Purkinje cell (primary cell): ENCODE results near the gene PPFIA3. TPM values are rescaled to one million over a fixed set of nuclear protein-coding genes. Genes with fewer than 3 reads are reported as not detected.

Experiments used
- polyA plus RNA-seq: library from polyadenylated mRNA; unstranded; fragments of >200 nt; fragmentation: Nextera tagmentation; gene quantifications from 2 replicates; pipeline ENCODE4 v1.2.1, GENCODE V29; 2014

Gene PPFIA3
- 1.2 and 9.4 TPM in 2 replicates for polyA plus RNA-seq

DNA sequence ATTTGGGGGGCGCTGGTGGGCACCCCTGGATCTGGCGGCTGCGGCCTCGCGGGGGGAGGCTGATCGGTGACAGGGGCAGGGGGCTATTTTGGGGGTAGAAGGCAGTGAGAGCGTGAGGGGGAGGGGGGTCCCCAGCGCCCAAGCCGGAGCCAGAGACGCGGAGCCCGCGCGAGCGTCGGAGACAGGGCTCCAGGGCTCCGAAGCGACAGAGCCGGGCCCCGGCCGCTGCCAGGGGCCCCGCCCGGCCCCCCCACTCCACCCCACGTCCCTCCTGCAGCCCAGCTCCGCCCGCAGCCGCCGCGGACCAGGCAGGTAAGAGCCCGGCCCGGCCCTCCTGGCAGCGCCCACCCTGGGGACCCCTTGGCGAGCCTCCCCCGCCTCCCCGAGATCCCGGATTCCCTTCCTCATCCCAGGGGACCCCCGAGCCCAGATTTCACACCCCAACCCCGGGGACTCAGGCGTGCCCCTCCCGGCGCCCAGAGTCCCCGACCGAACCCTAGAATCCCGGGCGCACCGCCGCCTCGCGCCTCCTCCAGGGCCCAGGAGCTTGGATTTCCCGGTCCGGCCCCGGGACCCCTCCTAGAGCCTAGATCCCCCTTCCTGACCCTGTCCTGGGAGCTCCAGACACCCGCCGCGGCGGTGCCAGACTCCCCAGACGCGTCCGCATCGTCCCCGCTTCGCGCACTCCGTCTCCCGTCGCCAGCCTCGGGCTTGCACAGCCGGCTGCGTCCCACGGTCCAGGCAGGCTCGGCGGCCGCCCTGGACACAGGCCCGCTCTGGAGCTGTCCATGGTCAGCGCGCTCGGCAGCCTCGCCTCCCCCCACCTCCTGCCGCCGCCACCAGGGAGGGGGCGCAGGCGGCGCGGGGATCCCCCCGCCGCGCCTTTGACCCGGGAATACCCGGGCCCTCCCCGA lies at the start of gene PPFIA3:
PPFIA3 (plus strand) TSS at position 134 of the 914 bp plus-strand sequence. CDS start 8,330 bp downstream, outside the sequence.

DNA sequence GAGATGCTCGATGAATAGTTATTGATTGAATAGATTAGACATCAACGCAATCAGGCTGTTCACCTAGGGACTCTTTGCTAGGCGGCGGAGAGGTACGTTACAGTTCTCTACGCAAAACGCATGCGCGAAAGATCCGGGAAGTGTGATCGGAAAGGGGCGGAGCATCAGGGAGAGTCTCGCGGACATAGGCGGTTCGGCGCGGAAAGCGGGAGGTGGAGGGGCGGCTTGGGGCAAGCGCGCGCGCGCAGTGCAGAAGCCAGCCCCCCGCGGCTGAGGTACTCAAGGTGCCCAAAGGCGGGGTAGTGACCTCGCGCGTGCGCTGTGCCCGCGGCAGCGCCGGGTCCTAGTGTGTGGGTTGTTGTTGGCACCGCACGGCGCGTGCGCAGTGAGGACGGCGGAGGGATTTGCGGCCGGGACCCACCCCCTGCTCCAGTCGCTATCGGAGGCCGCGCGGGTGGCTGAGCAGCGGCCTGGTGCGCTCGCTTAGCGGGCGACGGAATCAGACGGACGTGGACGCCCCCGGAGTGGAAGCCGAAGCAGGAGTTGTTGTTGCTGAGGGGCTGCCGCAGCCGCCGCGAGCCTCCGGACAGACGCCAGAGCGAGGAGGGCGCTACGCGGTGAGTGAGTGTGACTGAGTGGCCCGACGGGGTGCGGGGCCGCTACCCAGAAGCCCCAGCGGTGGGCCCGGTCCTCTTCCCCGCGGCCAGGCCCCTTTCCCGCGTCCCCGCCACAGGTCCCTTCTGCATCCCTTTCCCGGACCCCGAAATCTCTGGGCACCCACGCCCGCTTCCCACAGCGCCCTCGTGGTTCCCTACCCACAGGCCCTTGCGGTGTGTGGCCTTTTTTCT lies 34.1 kb upstream of the PPFIA3 start, which contains the start of gene SNRNP70:
SNRNP70 (plus strand) TSS at position 432 of the 848 bp plus-strand sequence. CDS start 964 bp downstream, outside the sequence.

DNA sequence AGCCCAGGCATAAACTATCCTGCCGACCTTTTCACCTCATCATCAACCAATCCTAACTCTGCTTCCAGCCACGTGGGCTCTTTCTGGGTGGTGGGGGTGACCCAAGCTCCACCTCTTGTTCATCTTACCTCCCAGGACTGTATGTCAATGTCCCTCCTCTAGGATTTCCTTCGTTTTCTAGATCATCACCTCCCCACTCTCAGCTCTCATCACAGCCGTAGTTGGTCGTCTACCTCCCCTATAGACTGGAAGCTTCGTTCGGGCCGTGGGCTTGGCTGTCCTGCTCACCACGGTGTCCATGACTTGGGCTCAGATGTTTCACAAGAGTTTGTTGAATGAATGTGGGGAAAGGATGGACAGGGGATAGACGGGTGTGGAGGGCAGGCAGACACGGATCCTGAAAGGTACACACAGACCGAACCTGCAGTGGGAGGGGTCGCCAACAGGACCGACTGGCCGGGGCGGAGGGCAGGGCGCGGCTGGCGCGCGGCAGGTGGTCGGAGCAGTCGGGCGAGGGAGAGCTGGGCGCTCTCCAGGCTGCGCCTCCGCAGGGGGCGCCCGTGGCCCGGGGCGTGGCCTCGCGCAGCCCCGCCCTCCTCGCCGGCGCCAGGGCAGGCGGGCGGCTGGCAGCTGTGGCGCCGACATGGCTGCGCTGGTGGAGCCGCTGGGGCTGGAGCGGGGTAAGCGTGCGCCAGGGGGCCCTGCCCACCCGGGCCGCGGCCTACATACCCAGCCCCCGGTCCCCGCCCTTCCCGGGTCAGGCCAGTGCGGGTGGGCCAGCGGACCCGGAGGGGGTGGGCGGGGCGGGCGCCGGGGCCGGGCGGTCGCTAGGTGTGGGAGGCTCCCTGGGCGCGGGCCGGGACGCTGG lies 5.3 kb upstream of the PPFIA3 start, which contains the start of gene LIN7B:
LIN7B (plus strand) TSS at position 609 of the 868 bp plus-strand sequence; CDS start at position 644, 35 bp downstream.

DNA sequence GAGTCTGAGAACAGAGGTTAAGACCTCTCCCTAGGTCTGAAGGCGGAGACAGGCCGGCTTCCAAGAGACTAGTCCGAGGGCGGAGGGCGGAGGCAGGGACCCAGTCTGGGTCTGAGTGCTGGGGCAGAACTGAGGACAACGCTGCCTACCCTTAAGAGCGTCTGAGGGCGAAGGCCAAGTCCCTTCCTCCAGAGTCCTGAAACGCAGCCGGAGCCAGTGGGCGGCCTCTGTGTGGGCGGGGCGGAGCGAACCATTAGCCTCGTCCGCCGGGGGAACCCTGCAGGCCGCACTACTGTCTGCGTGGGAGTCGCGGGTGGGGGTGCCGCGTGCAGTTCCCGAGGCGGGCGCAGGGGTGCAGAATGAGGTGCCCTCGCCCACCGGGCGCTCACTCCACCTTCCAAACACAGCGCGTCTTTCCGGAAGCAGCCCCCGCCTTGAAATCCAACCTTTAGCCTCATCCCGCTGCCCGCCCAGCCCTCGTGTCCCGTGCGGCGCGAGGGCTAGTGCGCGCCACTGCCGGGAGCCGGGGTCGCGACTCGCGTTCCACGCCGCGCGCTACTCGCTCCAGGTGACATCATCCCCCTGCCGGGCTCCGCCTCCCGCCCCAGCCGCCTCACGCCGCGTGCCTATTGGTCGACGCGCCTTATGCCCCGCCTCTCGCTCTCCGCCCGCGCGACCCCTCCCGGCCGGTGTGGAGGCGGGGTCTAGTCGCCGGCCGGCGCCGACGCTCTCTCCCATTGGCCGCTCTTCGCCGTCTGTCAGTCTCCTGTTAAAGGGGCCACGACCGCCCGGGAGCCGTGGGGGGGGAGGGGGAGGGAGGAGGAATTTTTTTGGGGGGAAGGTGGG lies 556 bp upstream of the PPFIA3 start, which contains the start of gene C19orf73:
C19orf73 (minus strand) TSS at position 579 of the 846 bp plus-strand sequence; CDS start at position 458, 121 bp downstream.

DNA sequence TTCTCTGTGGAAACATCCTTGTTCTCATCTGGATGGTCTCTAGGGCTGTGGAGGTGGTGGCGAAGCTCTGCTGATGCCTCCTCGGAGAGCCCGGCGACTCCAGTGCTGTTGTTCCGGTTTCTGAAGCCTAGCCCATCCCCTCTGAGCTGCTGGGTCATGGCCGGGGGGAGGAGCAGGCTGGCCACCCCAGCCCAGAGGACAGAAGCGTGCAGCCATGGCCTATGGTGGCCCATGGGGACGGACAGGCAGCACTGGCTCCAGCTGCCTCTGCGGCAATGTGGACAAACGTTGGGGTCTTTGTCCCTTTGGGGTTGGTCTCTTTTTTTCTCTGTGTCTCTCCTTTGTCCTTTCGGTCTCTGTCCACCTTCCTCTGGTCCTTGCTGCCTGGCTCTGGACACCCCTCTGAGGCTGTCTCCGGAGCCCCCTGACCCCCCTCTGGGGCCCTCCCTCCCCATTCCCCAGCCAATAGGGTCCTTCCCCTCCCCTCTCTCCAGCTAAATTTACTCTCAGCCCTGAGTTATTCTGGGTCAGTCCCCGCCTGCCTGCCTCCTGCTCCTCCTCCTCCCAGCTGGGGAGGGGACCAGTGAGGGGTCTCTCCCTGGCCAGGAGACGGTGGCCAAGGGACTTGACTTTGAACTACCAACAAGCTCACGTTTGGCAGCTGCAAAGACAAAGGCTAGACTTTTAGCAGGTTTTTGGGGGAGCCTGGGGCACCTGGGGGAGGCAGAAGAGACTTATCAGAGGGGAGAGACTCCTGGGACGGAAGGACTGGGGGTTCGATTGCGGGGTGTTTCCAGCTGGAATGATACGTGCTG lies 35.9 kb downstream of the PPFIA3 start, which contains the start of gene HRC:
HRC (minus strand) TSS at position 392 of the 815 bp plus-strand sequence; CDS start at position 233, 159 bp downstream.

DNA sequence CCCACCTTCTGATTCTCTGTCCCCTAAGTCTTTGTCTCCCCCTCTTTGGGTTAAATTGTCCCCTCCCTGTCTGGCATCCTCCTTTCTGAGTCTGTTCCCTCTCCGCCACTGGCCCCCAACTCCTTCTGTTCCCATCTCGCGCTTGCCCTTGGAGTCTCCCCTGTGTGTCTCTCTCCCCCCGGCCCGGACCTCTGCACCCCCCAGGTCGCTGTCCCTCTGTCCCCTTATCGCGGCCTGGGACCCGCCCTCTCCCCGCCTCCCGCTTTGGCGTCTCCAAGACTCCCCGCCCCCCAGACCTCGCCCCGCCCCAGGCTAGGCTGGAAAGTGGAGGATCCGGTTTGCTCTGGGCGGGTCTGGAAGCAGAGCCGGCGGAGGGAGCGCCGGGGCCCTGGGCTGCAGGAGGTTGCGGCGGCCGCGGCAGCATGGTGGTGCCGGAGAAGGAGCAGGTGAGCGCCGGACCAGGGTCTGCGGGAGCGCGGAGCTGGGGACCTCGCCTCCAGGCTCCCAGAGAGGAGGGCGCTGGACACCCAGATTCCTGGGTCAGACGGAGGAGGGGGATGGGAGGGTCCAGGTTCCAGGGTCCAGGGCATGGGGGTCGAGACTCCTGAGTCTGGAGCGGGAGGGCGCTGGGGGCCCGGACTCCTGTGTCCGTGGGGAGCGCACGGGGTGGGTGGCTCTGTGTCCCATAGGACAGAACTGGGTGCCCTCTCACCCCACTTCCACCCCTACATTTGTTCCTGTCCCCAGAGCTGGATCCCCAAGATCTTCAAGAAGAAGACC lies 38.3 kb downstream of the PPFIA3 start, which contains the start of gene TRPM4:
TRPM4 (plus strand) TSS at position 348 of the 780 bp plus-strand sequence; CDS start at position 423, 75 bp downstream.

Other genes with a start within 250 kb of the PPFIA3 start
- gene PPP1R15A, start 247.1 kb upstream of the PPFIA3 start, polyA plus RNA-seq, result 1.7 TPM in 1 of 2 replicates, not detected in the other
- gene TULP2, start 220.8 kb upstream of the PPFIA3 start, polyA plus RNA-seq, result not detected in 2 replicates
- 28.0 and 39.6 TPM in 2 replicates for gene NUCB1, start 219.2 kb upstream of the PPFIA3 start, polyA plus RNA-seq
- not detected in 2 replicates for gene DHDH, start 185.8 kb upstream of the PPFIA3 start, polyA plus RNA-seq
- gene BAX, start 164.7 kb upstream of the PPFIA3 start, polyA plus RNA-seq, result 1.0 TPM in 1 of 2 replicates, not detected in the other
- 471 and 609 TPM in 2 replicates for gene FTL, start 154.2 kb upstream of the PPFIA3 start, polyA plus RNA-seq
- 1.3 and 1.4 TPM in 2 replicates for gene GYS1, start 126.2 kb upstream of the PPFIA3 start, polyA plus RNA-seq
- 40.7 and 53.3 TPM in 2 replicates for gene RUVBL2, start 125.7 kb upstream of the PPFIA3 start, polyA plus RNA-seq
- not detected in 2 replicates for gene LHB, start 102.5 kb upstream of the PPFIA3 start, polyA plus RNA-seq
- not detected in 2 replicates for gene CGB3, start 95.2 kb upstream of the PPFIA3 start, polyA plus RNA-seq
- not detected in 2 replicates for gene CGB2, start 87.7 kb upstream of the PPFIA3 start, polyA plus RNA-seq
- gene CGB1, start 82.6 kb upstream of the PPFIA3 start, polyA plus RNA-seq, result not detected in 2 replicates
- gene CGB5, start 75.7 kb upstream of the PPFIA3 start, polyA plus RNA-seq, result not detected in 2 replicates
- gene CGB8, start 70.4 kb upstream of the PPFIA3 start, polyA plus RNA-seq, result not detected in 2 replicates
- not detected in 2 replicates for gene CGB7, start 61.8 kb upstream of the PPFIA3 start, polyA plus RNA-seq
- not detected in 2 replicates for gene NTF4, start 54.7 kb upstream of the PPFIA3 start, polyA plus RNA-seq
- not detected in 2 replicates for gene KCNA7, start 46.8 kb upstream of the PPFIA3 start, polyA plus RNA-seq
- 6.3 and 7.5 TPM in 2 replicates for gene SNRNP70, start 34.1 kb upstream of the PPFIA3 start, polyA plus RNA-seq
- gene LIN7B, start 5.2 kb upstream of the PPFIA3 start, polyA plus RNA-seq, result 34.2 and 35.7 TPM in 2 replicates
- gene C19orf73, start 401 bp upstream of the PPFIA3 start, polyA plus RNA-seq, result 4.2 TPM in 1 of 2 replicates, not detected in the other
- not detected in 2 replicates for gene HRC, start 35.9 kb downstream of the PPFIA3 start, polyA plus RNA-seq
- 0.55 and 2.0 TPM in 2 replicates for gene TRPM4, start 38.2 kb downstream of the PPFIA3 start, polyA plus RNA-seq
- gene SLC6A16, start 205.6 kb downstream of the PPFIA3 start, polyA plus RNA-seq, result 0.69 TPM in 1 of 2 replicates, not detected in the other
- 0.86 and 9.6 TPM in 2 replicates for gene CD37, start 215.9 kb downstream of the PPFIA3 start, polyA plus RNA-seq
- gene TEAD2, start 242.9 kb downstream of the PPFIA3 start, polyA plus RNA-seq, result 2.0 TPM in 1 of 2 replicates, not detected in the other
- not detected in 2 replicates for gene DKKL1, start 244.3 kb downstream of the PPFIA3 start, polyA plus RNA-seq